ENCODE measurements around the gene C1orf210.

- TF ChIP-seq ZBTB46 (CRISPR knock-in tag; IDR thresholded peaks at IDR 0.05; ENCODE audit: borderline replicate concordance) (no peak), ZNF224 (CRISPR knock-in tag; IDR thresholded peaks at IDR 0.05) (no peak), YY1 (IDR thresholded peaks at IDR 0.05; ENCODE audit: insufficient read depth, insufficient replicate concordance, low read depth, low read length) (no peak), FIP1L1 (IDR thresholded peaks at IDR 0.05; ENCODE audit: borderline replicate concordance, insufficient read depth, low read depth, low read length) (no peak), MAFG (CRISPR knock-in tag; IDR thresholded peaks at IDR 0.05) (no peak), CEBPB (IDR thresholded peaks at IDR 0.05; ENCODE audit: borderline replicate concordance, low read depth, low read length) (no peak), GABPA (IDR thresholded peaks at IDR 0.05; ENCODE audit: low read depth, low read length) (no peak), GABPA (CRISPR knock-in tag; IDR thresholded peaks at IDR 0.05; ENCODE audit: low read depth) (no peak), CC2D1A (CRISPR knock-in tag; IDR thresholded peaks at IDR 0.05) (no peak), EZH2 (conservative IDR thresholded peaks at IDR 0.05; ENCODE audit: low read depth, low read length) (no peak), HNF4A (CRISPR knock-in tag; IDR thresholded peaks at IDR 0.05) (no peak)
Measured at GRCh38 chr1:43329995-43330751, 44.8 kb upstream of the C1orf210 start.
